H1 (cell line): ENCODE data around the gene C6orf62. TPM values are rescaled to one million over a fixed set of nuclear protein-coding genes. Genes with fewer than 3 reads are reported as not detected.
A peak's percentile ranks its signal among the peaks of the same experiment; 100 is the strongest.

Experiments used
- BRCA1 ChIP-seq: IDR thresholded peaks from 2 replicates; pipeline ENCODE4 v1.6.1; 2012; ENCODE audit warnings: low read depth, low read length, improper control_type of control experiment
- CHD2 ChIP-seq: IDR thresholded peaks from 2 replicates; pipeline ENCODE4 v1.6.1; 2012; ENCODE audit warnings: low read length, improper control_type of control experiment
- CHD7 ChIP-seq: fragments of 300-600 bp; sonication (generic); IDR thresholded peaks from 2 replicates; pipeline ENCODE4 v1.7.1; 2012; ENCODE audit warnings: low read length, moderate library complexity, mild to moderate bottlenecking, inconsistent platforms; ENCODE audit not compliant: insufficient replicate concordance
- HDAC2 ChIP-seq, 2 experiments: fragments of 300-600 bp in 1 of 2; sonication (generic) in 1 of 2; IDR thresholded peaks; 2 replicates each; pipeline ENCODE4 v1.6.1; 2011 to 2012; ENCODE audit warnings: low read depth in 2 of 2, low read length in 2 of 2, mild to moderate bottlenecking in 2 of 2, moderate library complexity in 2 of 2, borderline replicate concordance in 1 of 2, inconsistent platforms in 1 of 2
- JUN ChIP-seq: IDR thresholded peaks from 2 replicates; pipeline ENCODE4 v1.6.1; 2011; ENCODE audit warnings: low read depth, mild to moderate bottlenecking, improper control_type of control experiment, low read length
- POLR2A ChIP-seq, 2 experiments: IDR thresholded peaks; 1 replicate in 1 of 2; 2 replicates in 1 of 2; pipeline ENCODE4 v1.6.1; 2011; ENCODE audit warnings: low read depth in 2 of 2, low read length in 2 of 2, mild to moderate bottlenecking in 2 of 2; ENCODE audit errors: control extremely low read depth in 1 of 2
- polyA plus RNA-seq, 7 experiments: library from polyadenylated mRNA; depleted of rRNA in 3 of 7; stranded (reverse) in 5 of 7; unstranded in 2 of 7; fragments of >200 nt in 5 of 7; fragments of 200-250 nt in 2 of 7; gene quantifications; 1 replicate in 5 of 7; 2 replicates in 1 of 7; 4 replicates in 1 of 7; pipeline versions ENCODE4 v1.2.1 to v1.2.3, GENCODE V29; 2011 to 2013; ENCODE audit warnings: missing spikeins in 2 of 7, mixed read lengths in 2 of 7
- total RNA-seq: library from RNA; stranded (reverse); fragmentation: NEBNext Ultra II Directional; extraction: Animal tissue kit (Norgen Biotek cat#: 25700); gene quantifications from 2 replicates; pipeline ENCODE4 v1.2.1, GENCODE V29; 2021
- TF ChIP-seq, protein P1 (sequence below), 3 experiments: IDR thresholded peaks; 1 replicate in 2 of 3; 2 replicates in 1 of 3; pipeline versions ENCODE4 v1.5.1 to v1.6.1; 2011; ENCODE audit warnings: low read length in 3 of 3, mild to moderate bottlenecking in 3 of 3, inconsistent platforms in 2 of 3, low read depth in 1 of 3, moderate library complexity in 1 of 3; ENCODE audit not compliant: insufficient read depth in 1 of 3; ENCODE audit errors: control extremely low read depth in 1 of 3

C6orf62 gene
- total and polyA plus RNA-seq, 2 of the 8 experiments (the other 6 are each of a cell fraction or from before 2014, with no cell fraction given), result 25.6 to 101 TPM

DNA sequence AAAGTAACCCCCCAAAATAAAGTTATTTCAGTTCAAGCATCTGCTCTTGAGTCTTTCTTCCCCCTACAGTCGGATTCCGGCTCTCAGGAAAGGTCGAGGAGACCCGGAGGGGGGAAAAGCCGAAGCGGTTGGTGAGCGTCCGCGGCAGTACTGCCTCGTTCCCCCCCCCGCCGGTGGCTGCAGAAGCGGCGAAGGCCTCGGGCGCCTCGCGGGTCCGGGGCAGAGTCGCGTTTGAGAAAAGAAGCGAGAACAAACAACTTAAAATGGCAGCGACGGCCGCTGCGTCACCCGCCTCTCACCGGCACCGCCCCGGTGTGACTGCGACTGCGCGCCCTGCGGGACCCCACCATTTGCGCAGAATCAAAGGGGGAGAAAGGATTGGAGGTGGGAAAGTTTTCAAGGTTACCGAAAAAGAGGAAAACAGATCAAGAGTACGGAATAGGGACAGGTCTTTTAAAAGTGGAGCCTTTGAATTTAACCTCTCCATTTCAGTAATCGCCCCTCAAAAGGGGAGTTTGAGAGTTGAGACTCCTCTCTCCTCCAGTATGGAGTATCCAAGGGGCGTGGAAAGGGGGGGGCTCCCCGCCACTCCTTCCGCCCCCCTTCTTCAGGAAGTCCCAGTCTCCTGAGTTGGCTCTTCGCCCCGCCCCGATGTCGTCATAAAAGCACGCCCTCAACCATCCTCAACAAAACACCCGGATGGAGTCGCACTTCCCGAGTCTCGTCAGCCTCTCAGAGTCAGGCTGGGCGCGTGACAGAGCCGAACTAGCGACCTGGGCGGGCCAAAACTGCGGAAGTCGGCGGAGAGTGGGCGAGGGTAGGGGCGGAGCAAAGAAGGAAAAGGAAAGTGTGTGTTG is 1.9 kb upstream of the C6orf62 start (continued):
- TF ChIP-seq HDAC2 (IDR thresholded peaks at IDR 0.05; ENCODE audit: borderline replicate concordance in 1 of 2, low read depth in 2 of 2, low read length in 2 of 2) (no peak), JUN (no peak), POLR2A (IDR thresholded peaks at IDR 0.05; ENCODE audit: control extremely low read depth in 1 of 2, low read depth in 2 of 2, low read length in 2 of 2) (peak; percentile 99), CHD7 (no peak), CHD2 (no peak), BRCA1 (no peak)
- TF ChIP-seq, protein P1, sequence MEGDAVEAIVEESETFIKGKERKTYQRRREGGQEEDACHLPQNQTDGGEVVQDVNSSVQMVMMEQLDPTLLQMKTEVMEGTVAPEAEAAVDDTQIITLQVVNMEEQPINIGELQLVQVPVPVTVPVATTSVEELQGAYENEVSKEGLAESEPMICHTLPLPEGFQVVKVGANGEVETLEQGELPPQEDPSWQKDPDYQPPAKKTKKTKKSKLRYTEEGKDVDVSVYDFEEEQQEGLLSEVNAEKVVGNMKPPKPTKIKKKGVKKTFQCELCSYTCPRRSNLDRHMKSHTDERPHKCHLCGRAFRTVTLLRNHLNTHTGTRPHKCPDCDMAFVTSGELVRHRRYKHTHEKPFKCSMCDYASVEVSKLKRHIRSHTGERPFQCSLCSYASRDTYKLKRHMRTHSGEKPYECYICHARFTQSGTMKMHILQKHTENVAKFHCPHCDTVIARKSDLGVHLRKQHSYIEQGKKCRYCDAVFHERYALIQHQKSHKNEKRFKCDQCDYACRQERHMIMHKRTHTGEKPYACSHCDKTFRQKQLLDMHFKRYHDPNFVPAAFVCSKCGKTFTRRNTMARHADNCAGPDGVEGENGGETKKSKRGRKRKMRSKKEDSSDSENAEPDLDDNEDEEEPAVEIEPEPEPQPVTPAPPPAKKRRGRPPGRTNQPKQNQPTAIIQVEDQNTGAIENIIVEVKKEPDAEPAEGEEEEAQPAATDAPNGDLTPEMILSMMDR (IDR thresholded peaks at IDR 0.05; ENCODE audit: control extremely low read depth in 1 of 3, insufficient read depth in 1 of 3, low read depth in 1 of 3, low read length in 3 of 3), result no peak
